Esophagus squamous epithelium (tissue), 5 donors: ENCODE data around the gene ZNF639. TPM values are rescaled to one million over a fixed set of nuclear protein-coding genes. Genes with fewer than 3 reads are reported as not detected.
A peak's percentile ranks its signal among the peaks of the same experiment; 100 is the strongest.

Source experiments
- DNase-seq: peaks from one replicate; lab custom pipeline; 2025; lab: John Stamatoyannopoulos, UW
- H3K27ac ChIP-seq, 4 donors: fragments of 200-600 bp; sonication (generic); one replicate each; pipeline ENCODE4 v1.5.1; 2016 to 2019; ENCODE audit warnings: mild to moderate bottlenecking in 1 of 4
- H3K27me3 ChIP-seq, 4 donors: fragments of 200-600 bp; sonication (generic); 1 replicate in 3 of 4; 2 replicates in 1 of 4; pipeline versions ENCODE4 v1.5.1 to v1.6.0; 2017 to 2021; ENCODE audit warnings: antibody characterized with exemption in 1 of 4
- H3K36me3 ChIP-seq, 3 donors: fragments of 200-600 bp; sonication (generic); one replicate each; pipeline ENCODE4 v1.5.1; 2016 to 2019
- H3K4me1 ChIP-seq, 3 donors: fragments of 200-600 bp; sonication (generic); one replicate each; pipeline ENCODE4 v1.5.1; 2017 to 2019
- H3K4me3 ChIP-seq, 4 donors: fragments of 200-600 bp; sonication (generic); 1 replicate in 3 of 4; 2 replicates in 1 of 4; pipeline ENCODE4 v1.5.1; 2016 to 2019; ENCODE audit warnings: mild to moderate bottlenecking in 2 of 4, moderate library complexity in 1 of 4
- H3K9me3 ChIP-seq, 3 donors: fragments of 200-600 bp; sonication (generic); one replicate each; pipeline ENCODE4 v1.5.1; 2016 to 2019
- CTCF ChIP-seq, 6 experiments: fragments of 450-650 bp in 4 of 6; fragments of 200-600 bp in 2 of 6; sonication (generic) in 2 of 6; IDR thresholded peaks; one replicate each; pipeline ENCODE4 v1.5.1; 2016 to 2019; ENCODE audit warnings: antibody characterized with exemption in 6 of 6, mild to moderate bottlenecking in 4 of 6, moderate library complexity in 4 of 6
- POLR2A ChIP-seq, 4 donors: fragments of 450-650 bp; IDR thresholded peaks; one replicate each; pipeline ENCODE4 v1.6.1; 2017; ENCODE audit warnings: antibody characterized with exemption in 4 of 4, mild to moderate bottlenecking in 4 of 4, moderate library complexity in 3 of 4
- WGBS, 2 donors: methylation state at CpG; one replicate each; pipeline ENCODE4 v1.1.5; 2018; 5-methylcytosine and 5-hydroxymethylcytosine counted together
- intact Hi-C: fragments of 100-400 bp; cut with DNase I; formaldehyde crosslinking; loops from one replicate; pipeline ENCODE4 v1.15.0; 2022
- total RNA-seq, 4 donors: library from RNA; depleted of rRNA; stranded (reverse); fragments of >200 nt; gene quantifications; one replicate each; pipeline ENCODE4 v1.1.0, GENCODE V29; 2016
- donor health status: DM: yes; HTN: yes; CAD: no.

ZNF639 gene
- total RNA-seq, 4 donors from 2014 or later = 10.0 to 43.6 (median 33.9) TPM

GRCh38 chr3:179309225-179310078, 13.4 kb upstream of the ZNF639 start:
- no peak overlapping the region for H3K4me3 ChIP-seq
- DNase-seq = no peak
- intact Hi-C loops = no loop called here
- H3K4me1 ChIP-seq = no peaks in the 10 kb centered on the region
- H3K27ac ChIP-seq = no peak overlapping the region
- no peaks in the 10 kb centered on the region for H3K9me3 ChIP-seq
- no peaks in the 10 kb centered on the region for H3K36me3 ChIP-seq
- 15 to 25% methylated on average over 1 of the region's 1 CpG for WGBS, 2 donors
- no peak for TF ChIP-seq POLR2A (IDR thresholded peaks at IDR 0.05)
- TF ChIP-seq CTCF (IDR thresholded peaks at IDR 0.05) = no peak
- H3K27me3 ChIP-seq = no peaks in the 10 kb centered on the region

- H3K27ac ChIP-seq = no peak overlapping the region
- WGBS, 2 donors = 81 to 90% methylated on average over 2 of the region's 2 CpGs
- H3K4me1 ChIP-seq = peaks cover 0 to 28% (median 6%) of the 10 kb centered on the region in 3 donors
- H3K36me3 ChIP-seq = no peaks in the 10 kb centered on the region
- H3K27me3 ChIP-seq = no peaks in the 10 kb centered on the region
- H3K9me3 ChIP-seq = no peaks in the 10 kb centered on the region
- no peak for DNase-seq
- intact Hi-C loops = loop anchor here (5.0 kb wide), 2 partner anchors 172 to 302 kb away; partner anchors contain the start of gene PIK3CA
- no peak for TF ChIP-seq POLR2A (IDR thresholded peaks at IDR 0.05)
- no peak for TF ChIP-seq CTCF (IDR thresholded peaks at IDR 0.05)
- no peak overlapping the region for H3K4me3 ChIP-seq
These were observed 4.0 kb upstream of the ZNF639 start for GRCh38 chr3:179318876-179319275.

- no peaks in the 10 kb centered on the region for H3K9me3 ChIP-seq
- DNase-seq = no peak
- intact Hi-C loops = no loop called here
- peaks cover 0 to 13% (median 0%) of the 10 kb centered on the region in 3 donors for H3K36me3 ChIP-seq
- peak overlapping the region in 3 of 4 donors; percentile 95 to 97 (median 97) for H3K27ac ChIP-seq
- H3K4me1 ChIP-seq = peaks cover 10 to 45% (median 13%) of the 10 kb centered on the region in 3 donors
- peak overlapping the region in 3 of 4 donors; percentile 80 to 91 (median 87) for H3K4me3 ChIP-seq
- WGBS, 2 donors = 29 to 30% methylated on average over 10 of the region's 10 CpGs
- TF ChIP-seq CTCF (IDR thresholded peaks at IDR 0.05) (peak in 5 of 6 experiments; percentile 25 to 45 (median 27)), POLR2A (IDR thresholded peaks at IDR 0.05) (no peak)
- H3K27me3 ChIP-seq = no peaks in the 10 kb centered on the region
These were observed 1.1 kb upstream of the ZNF639 start for GRCh38 chr3:179321668-179322285.

GRCh38 chr3:179323197-179324110, 623 bp downstream of the ZNF639 start:
- 0 to 1% methylated on average over 13 to 31 of the region's 81 CpGs for WGBS, 2 donors
- Histone ChIP-seq H3K27me3 (no peaks in the 10 kb centered on the region), H3K36me3 (peaks cover 0 to 26% (median 1%) of the 10 kb centered on the region in 3 donors), H3K9me3 (no peaks in the 10 kb centered on the region), H3K4me3 (peak overlapping the region; percentile 76 to 91 (median 84)), H3K4me1 (peaks cover 10 to 45% (median 13%) of the 10 kb centered on the region in 3 donors), H3K27ac (peak overlapping the region; percentile 90 to 97 (median 96))
- peak; percentile 9 for DNase-seq
- intact Hi-C loops = no loop called here
- TF ChIP-seq CTCF (IDR thresholded peaks at IDR 0.05) (no peak), POLR2A (IDR thresholded peaks at IDR 0.05) (no peak)
